GM10248 (cell line): ENCODE results near the gene TANC1.

Source experiments
- CTCF ChIA-PET: fragments of 300-600 bp; sonication (Branson Sonifier 250); formaldehyde crosslinking; extraction: SDS; loops from one replicate; lab custom pipeline; 2021; ENCODE audit warnings: antibody characterized with exemption; lab: Yijun Ruan, JAX
- POLR2A ChIA-PET: fragments of 350-650 bp; sonication (Branson Sonifier 250); formaldehyde crosslinking; extraction: SDS; loops from one replicate; lab custom pipeline; 2020; ENCODE audit warnings: antibody characterized with exemption; lab: Yijun Ruan, JAX
- DNase-seq: peaks from one replicate; pipeline ENCODE4 v3.0.0; 2012; ENCODE audit errors: extremely low spot score
- TF ChIP-seq, protein P1 (sequence below): IDR thresholded peaks from 2 replicates; pipeline ENCODE4 v1.5.1; 2012; ENCODE audit warnings: mild to moderate bottlenecking, low read depth; ENCODE audit errors: extremely low read depth, missing control alignments, control extremely low read depth

The TANC1 gene

DNA sequence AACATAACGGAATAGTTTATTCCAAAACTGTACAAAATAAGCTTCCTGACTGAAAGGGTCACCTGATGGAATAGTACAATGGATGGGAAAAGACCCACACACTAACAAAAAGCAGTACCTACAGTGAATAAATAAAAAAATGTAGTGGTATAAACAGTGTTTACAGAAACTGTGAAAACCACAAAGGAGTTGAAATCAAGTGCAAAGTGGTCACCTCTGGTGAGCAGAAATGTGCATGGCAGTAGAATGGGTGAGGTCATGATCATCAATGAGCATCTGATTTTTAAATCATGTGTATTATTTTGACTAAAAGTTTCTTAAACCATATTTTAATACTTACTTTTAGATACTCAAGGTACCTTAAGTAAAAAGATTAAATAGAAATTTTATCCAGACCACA, 306.7 kb downstream of the TANC1 start:
- ChIA-PET CTCF (interaction anchor here (1.2 to 1.8 kb wide), 3 partner anchors 9 to 18 kb away, joined by 5 to 7 read pairs (median 5); partner anchors contain the start of gene WDSUB1), POLR2A (no interaction called here)
- TF ChIP-seq, protein P1, sequence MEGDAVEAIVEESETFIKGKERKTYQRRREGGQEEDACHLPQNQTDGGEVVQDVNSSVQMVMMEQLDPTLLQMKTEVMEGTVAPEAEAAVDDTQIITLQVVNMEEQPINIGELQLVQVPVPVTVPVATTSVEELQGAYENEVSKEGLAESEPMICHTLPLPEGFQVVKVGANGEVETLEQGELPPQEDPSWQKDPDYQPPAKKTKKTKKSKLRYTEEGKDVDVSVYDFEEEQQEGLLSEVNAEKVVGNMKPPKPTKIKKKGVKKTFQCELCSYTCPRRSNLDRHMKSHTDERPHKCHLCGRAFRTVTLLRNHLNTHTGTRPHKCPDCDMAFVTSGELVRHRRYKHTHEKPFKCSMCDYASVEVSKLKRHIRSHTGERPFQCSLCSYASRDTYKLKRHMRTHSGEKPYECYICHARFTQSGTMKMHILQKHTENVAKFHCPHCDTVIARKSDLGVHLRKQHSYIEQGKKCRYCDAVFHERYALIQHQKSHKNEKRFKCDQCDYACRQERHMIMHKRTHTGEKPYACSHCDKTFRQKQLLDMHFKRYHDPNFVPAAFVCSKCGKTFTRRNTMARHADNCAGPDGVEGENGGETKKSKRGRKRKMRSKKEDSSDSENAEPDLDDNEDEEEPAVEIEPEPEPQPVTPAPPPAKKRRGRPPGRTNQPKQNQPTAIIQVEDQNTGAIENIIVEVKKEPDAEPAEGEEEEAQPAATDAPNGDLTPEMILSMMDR, result no peak
- DNase-seq, result no peak

DNA sequence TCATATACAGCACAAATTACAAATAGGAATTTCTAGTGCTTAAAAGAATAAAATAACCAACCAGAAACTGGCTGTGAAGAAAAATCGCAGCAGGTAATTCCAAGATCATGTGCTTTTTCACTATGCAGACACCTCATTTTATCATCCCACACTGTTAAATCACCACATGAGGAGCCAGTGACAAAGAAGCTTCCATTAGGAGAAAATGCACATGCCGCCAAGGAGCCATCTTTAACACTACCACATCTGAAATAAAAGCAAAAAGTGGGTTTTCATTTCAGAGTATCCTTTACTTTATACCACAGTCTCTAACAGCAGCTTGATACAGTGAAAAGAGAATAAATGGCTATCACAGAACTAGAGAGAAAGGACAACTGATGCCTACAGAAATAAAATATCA, 311.3 kb downstream of the TANC1 start:
- ChIA-PET POLR2A (no interaction called here), CTCF (interaction anchor here (1.1 to 2.0 kb wide), 2 partner anchors 11 to 19 kb away, joined by 3 to 5 read pairs; no protein-coding TSS in a partner anchor)
- TF ChIP-seq, protein P1, result no peak
- DNase-seq, result no peak

DNA sequence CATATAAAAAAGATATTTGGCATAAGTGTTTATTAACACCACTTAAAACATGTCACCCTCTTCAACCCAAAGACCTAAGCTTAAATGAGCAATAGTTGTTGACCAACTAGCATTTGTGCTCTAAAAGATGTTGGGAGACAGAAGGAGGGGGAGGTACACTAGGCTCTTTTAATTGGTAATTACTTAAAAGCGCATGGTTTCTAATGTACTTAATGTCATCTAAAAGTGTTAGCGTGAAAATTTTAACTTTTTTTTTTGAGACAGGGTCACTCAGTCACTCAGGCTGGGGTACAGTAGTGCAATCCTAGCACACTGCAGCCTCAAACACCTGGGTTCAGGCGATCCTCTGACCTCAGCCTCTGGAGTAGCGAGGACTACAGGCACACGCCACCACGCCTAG, 312.6 kb downstream of the TANC1 start:
- DNase-seq, result no peak
- CTCF ChIA-PET, result interaction anchor here (1.1 kb wide), 2 partner anchors 10 to 65 kb away, joined by 3 read pairs; no protein-coding TSS in a partner anchor
- TF ChIP-seq, protein P1, result no peak
- POLR2A ChIA-PET, result no interaction called here
